Liver (tissue), 9 donors: ENCODE measurements around the gene RAF1. TPM values are rescaled to one million over a fixed set of nuclear protein-coding genes. Genes with fewer than 3 reads are reported as not detected.
"Not testable (repeated sequence)": the region's sequence is repeated elsewhere in the genome, so short reads cannot be mapped to it uniquely, and the experiment has no call there.

Experiments used
- DNase-seq: peaks from one replicate; pipeline ENCODE4 v3.0.0-alpha.2; 2017; ENCODE audit warnings: low spot score
- H3K27ac ChIP-seq, 2 donors: one replicate each; pipeline ENCODE4 v1.7.0; 2013; ENCODE audit warnings: inconsistent platforms in 2 of 2, low read length in 2 of 2, control low read depth in 1 of 2, low read depth in 1 of 2, mild to moderate bottlenecking in 1 of 2
- H3K27me3 ChIP-seq, 4 donors: one replicate each; pipeline versions ENCODE4 v1.6.1 to v1.7.0; 2013; ENCODE audit warnings: low read length in 3 of 4, inconsistent platforms in 1 of 4, mild to moderate bottlenecking in 1 of 4, moderate library complexity in 1 of 4; ENCODE audit not compliant: control insufficient read depth in 4 of 4, insufficient read depth in 4 of 4
- H3K36me3 ChIP-seq, 4 donors: one replicate each; pipeline versions ENCODE4 v1.6.1 to v1.7.0; 2013; ENCODE audit warnings: low read length in 3 of 4, mild to moderate bottlenecking in 3 of 4, low read depth in 1 of 4, moderate library complexity in 1 of 4; ENCODE audit not compliant: control insufficient read depth in 4 of 4, insufficient read depth in 3 of 4
- H3K4me1 ChIP-seq, 4 donors: one replicate each; pipeline versions ENCODE4 v1.6.1 to v1.7.0; 2013; ENCODE audit warnings: low read length in 3 of 4, mild to moderate bottlenecking in 3 of 4, moderate library complexity in 1 of 4; ENCODE audit not compliant: control insufficient read depth in 4 of 4, insufficient read depth in 4 of 4
- H3K4me3 ChIP-seq, 3 donors: one replicate each; pipeline versions ENCODE4 v1.6.1 to v1.7.0; 2013; ENCODE audit warnings: low read length in 3 of 3, control low read depth in 1 of 3, low read depth in 1 of 3, mild to moderate bottlenecking in 1 of 3
- H3K9ac ChIP-seq, 2 donors: one replicate each; pipeline ENCODE4 v1.7.0; 2013; ENCODE audit warnings: low read length in 2 of 2, mild to moderate bottlenecking in 2 of 2, moderate library complexity in 2 of 2, control low read depth in 1 of 2, low read depth in 1 of 2
- H3K9me3 ChIP-seq, 4 donors: one replicate each; pipeline versions ENCODE4 v1.6.1 to v1.7.0; 2013; ENCODE audit warnings: low read length in 3 of 4; ENCODE audit not compliant: control insufficient read depth in 4 of 4
- ATF3 ChIP-seq: IDR thresholded peaks from 2 replicates; pipeline ENCODE4 v1.6.1; 2016; ENCODE audit warnings: antibody characterized with exemption
- CTCF ChIP-seq: fragments of 150-350 bp; IDR thresholded peaks from 2 replicates; pipeline ENCODE4 v1.5.1; 2017; ENCODE audit warnings: improper control_type of control experiment, low read depth, low read length; ENCODE audit not compliant: missing input control
- EGR1 ChIP-seq, 2 donors: IDR thresholded peaks; 2 replicates each; pipeline ENCODE4 v1.6.1; 2016 to 2018; ENCODE audit warnings: antibody characterized with exemption in 2 of 2, low read depth in 2 of 2
- FOXA1 ChIP-seq: IDR thresholded peaks from 2 replicates; pipeline ENCODE4 v1.6.1; 2016; ENCODE audit warnings: antibody characterized with exemption
- FOXA2 ChIP-seq: IDR thresholded peaks from 2 replicates; pipeline ENCODE4 v1.6.1; 2016; ENCODE audit warnings: antibody characterized with exemption
- GABPA ChIP-seq, 2 donors: IDR thresholded peaks in 1 of 2; conservative IDR thresholded peaks in 1 of 2; 2 replicates each; pipeline ENCODE4 v1.6.1; 2016; ENCODE audit warnings: antibody characterized with exemption in 2 of 2, mild to moderate bottlenecking in 1 of 2, moderate library complexity in 1 of 2
- HNF4A ChIP-seq, 2 donors: conservative IDR thresholded peaks; 2 replicates each; pipeline ENCODE4 v1.6.1; 2016; ENCODE audit warnings: antibody characterized with exemption in 2 of 2, mild to moderate bottlenecking in 2 of 2
- HNF4G ChIP-seq: IDR thresholded peaks from 2 replicates; pipeline ENCODE4 v1.6.1; 2016; ENCODE audit warnings: antibody characterized with exemption
- JUND ChIP-seq, 2 donors: IDR thresholded peaks; 2 replicates each; pipeline ENCODE4 v1.6.1; 2016; ENCODE audit warnings: antibody characterized with exemption in 2 of 2
- MAX ChIP-seq: IDR thresholded peaks from 2 replicates; pipeline ENCODE4 v1.6.1; 2016; ENCODE audit warnings: antibody characterized with exemption
- NR2F2 ChIP-seq: IDR thresholded peaks from 2 replicates; pipeline ENCODE4 v1.6.1; 2016; ENCODE audit warnings: antibody characterized with exemption
- RAD21 ChIP-seq, 2 donors: IDR thresholded peaks; 2 replicates each; pipeline ENCODE4 v1.6.1; 2016; ENCODE audit warnings: antibody characterized with exemption in 2 of 2, mild to moderate bottlenecking in 2 of 2
- REST ChIP-seq: IDR thresholded peaks from 2 replicates; pipeline ENCODE4 v1.6.1; 2016; ENCODE audit warnings: antibody characterized with exemption, mild to moderate bottlenecking
- RXRA ChIP-seq, 2 donors: IDR thresholded peaks; 2 replicates each; pipeline ENCODE4 v1.6.1; 2017 to 2018; ENCODE audit warnings: antibody characterized with exemption in 2 of 2, mild to moderate bottlenecking in 1 of 2
- SP1 ChIP-seq: IDR thresholded peaks from 2 replicates; pipeline ENCODE4 v1.6.1; 2018; ENCODE audit warnings: antibody characterized with exemption, mild to moderate bottlenecking
- TAF1 ChIP-seq: conservative IDR thresholded peaks from 2 replicates; pipeline ENCODE4 v1.6.1; 2016; ENCODE audit warnings: antibody characterized with exemption, mild to moderate bottlenecking
- YY1 ChIP-seq: IDR thresholded peaks from 2 replicates; pipeline ENCODE4 v1.6.1; 2016; ENCODE audit warnings: antibody characterized with exemption, mild to moderate bottlenecking
- ZBTB33 ChIP-seq: IDR thresholded peaks from 2 replicates; pipeline ENCODE4 v1.6.1; 2016; ENCODE audit warnings: antibody characterized with exemption
- WGBS: extraction: QIAGEN DNeasy Blood & Tissue Kit; methylation state at CpG from one replicate; pipeline ENCODE4 v1.1.7; 2013; 5-methylcytosine and 5-hydroxymethylcytosine counted together
- polyA plus RNA-seq, 2 donors: library from polyadenylated mRNA; stranded (reverse) in 1 of 2; unstranded in 1 of 2; fragments of 200-250 nt in 1 of 2; fragments of >200 nt in 1 of 2; fragmentation: Nextera tagmentation in 1 of 2; extraction: Ambion mirVana in 1 of 2; gene quantifications; one replicate each; pipeline versions ENCODE4 v1.2.1 to v1.2.3, GENCODE V29; 2013 to 2015
- total RNA-seq, 2 donors: library from RNA; depleted of rRNA; stranded (reverse); fragments of >200 nt; gene quantifications; one replicate each; pipeline ENCODE4 v1.2.3, GENCODE V29; 2014
- donor health status: healthy.
- donor health status: healthy.
- donor health status: healthy.
- donor health status: healthy.
- donor health status: healthy.

RAF1 gene
- total and polyA plus RNA-seq, 4 donors: 44.3 to 92.3 (median 63.2) TPM

- H3K4me1 ChIP-seq: peaks cover 6 to 30% (median 14%) of the 10 kb centered on the region in 4 donors
- no peak for DNase-seq
- H3K36me3 ChIP-seq: peaks cover 0 to 3% (median 0%) of the 10 kb centered on the region in 4 donors
- no peaks in the 10 kb centered on the region for H3K27me3 ChIP-seq
- H3K9ac ChIP-seq: no peak overlapping the region
- no peak for TF ChIP-seq EGR1 (IDR thresholded peaks at IDR 0.05; ENCODE audit: low read depth in 2 of 2)
- no peak for TF ChIP-seq HNF4A (conservative IDR thresholded peaks at IDR 0.05)
- TF ChIP-seq CTCF: no peak
- no peak for TF ChIP-seq REST
- TF ChIP-seq ATF3: no peak
- TF ChIP-seq FOXA1: no peak
- no peak for TF ChIP-seq SP1
- TF ChIP-seq TAF1: no peak
- TF ChIP-seq FOXA2: no peak
- no peak for TF ChIP-seq YY1
- no peak for TF ChIP-seq JUND (IDR thresholded peaks at IDR 0.05)
- no peak for TF ChIP-seq GABPA (IDR thresholded peaks at IDR 0.05 in 1 of 2, conservative IDR thresholded peaks at IDR 0.05 in 1 of 2)
- TF ChIP-seq HNF4G: no peak
- no peak for TF ChIP-seq NR2F2
- TF ChIP-seq ZBTB33: no peak
- TF ChIP-seq MAX: no peak
- TF ChIP-seq RXRA (IDR thresholded peaks at IDR 0.05): no peak
- no peak for TF ChIP-seq RAD21 (IDR thresholded peaks at IDR 0.05)
- H3K9me3 ChIP-seq: no peaks in the 10 kb centered on the region
- no peak overlapping the region for H3K27ac ChIP-seq
- 96% methylated on average over 2 of the region's 2 CpGs for WGBS
- no peak overlapping the region for H3K4me3 ChIP-seq
These were observed 31.4 kb downstream of the RAF1 start for GRCh38 chr3:12632523-12632922.

GRCh38 chr3:12630843-12631242, 33.1 kb downstream of the RAF1 start:
- peaks cover 6 to 31% (median 16%) of the 10 kb centered on the region in 4 donors for H3K4me1 ChIP-seq
- H3K4me3 ChIP-seq, H3K9me3 ChIP-seq, DNase-seq, H3K36me3 ChIP-seq, H3K27me3 ChIP-seq, H3K9ac ChIP-seq: not testable (repeated sequence)
- WGBS: 98% methylated on average over 7 of the region's 7 CpGs
- peak overlapping the region in 1 of 2 donors; percentile 14 for H3K27ac ChIP-seq
